Measurements from ENCODE around the gene SIDT1. TPM values are rescaled to one million over a fixed set of nuclear protein-coding genes. Genes with fewer than 3 reads are reported as not detected.

SIDT1 gene
- total RNA-seq, 3 donors from 2014 or later: 22.4 to 61.2 (median 37.0) TPM

GRCh38 chr3:113574213-113574612 lies 41.9 kb downstream of the SIDT1 start:
- H3K36me3 ChIP-seq (ENCODE audit: low read depth): no peaks in the 10 kb centered on the region
- TF ChIP-seq CTCF (IDR thresholded peaks at IDR 0.05): no peak
- H3K4me3 ChIP-seq: no peak overlapping the region
- DNase-seq (peak in 1 of 3 donors; percentile 17), ATAC-seq (peak; percentile 79)
- intact Hi-C loops (cut with DNase I, micrococcal nuclease): loop anchor here in 1 of 2 donors (5.0 kb wide), 1 partner anchor 37 kb away; no protein-coding TSS in a partner anchor
- no peaks in the 10 kb centered on the region for H3K9me3 ChIP-seq
- H3K4me1 ChIP-seq (ENCODE audit: low read depth): peaks cover 23% of the 10 kb centered on the region

GRCh38 chr3:113575206-113575605 lies 42.9 kb downstream of the SIDT1 start:
- Histone ChIP-seq H3K4me3 (no peak overlapping the region), H3K9me3 (no peaks in the 10 kb centered on the region), H3K36me3 (ENCODE audit: low read depth) (no peaks in the 10 kb centered on the region), H3K4me1 (ENCODE audit: low read depth) (peaks cover 23% of the 10 kb centered on the region)
- DNase-seq (peak in 1 of 3 donors; percentile 30), ATAC-seq (peak; percentile 60)
- no peak for TF ChIP-seq CTCF (IDR thresholded peaks at IDR 0.05)
- intact Hi-C loops (cut with DNase I, micrococcal nuclease): loop anchor here in 1 of 2 donors (5.0 kb wide), 1 partner anchor 83 kb away; no protein-coding TSS in a partner anchor

GRCh38 chr3:113585228-113585627 lies 52.9 kb downstream of the SIDT1 start:
- DNase-seq (no peak), ATAC-seq (peak; percentile 21)
- intact Hi-C loops (cut with DNase I, micrococcal nuclease): no loop called here

GRCh38 chr3:113585720-113586119 lies 53.4 kb downstream of the SIDT1 start:
- TF ChIP-seq CTCF (IDR thresholded peaks at IDR 0.05): no peak
- Histone ChIP-seq H3K9me3 (no peaks in the 10 kb centered on the region), H3K4me3 (no peak overlapping the region), H3K36me3 (ENCODE audit: low read depth) (no peaks in the 10 kb centered on the region), H3K4me1 (ENCODE audit: low read depth) (no peaks in the 10 kb centered on the region)
- intact Hi-C loops (cut with DNase I, micrococcal nuclease): no loop called here
- DNase-seq (no peak), ATAC-seq (no peak)

More at GRCh38 chr3:113585228-113585627, 52.9 kb downstream of the SIDT1 start:
- TF ChIP-seq CTCF (IDR thresholded peaks at IDR 0.05): no peak
- H3K36me3 ChIP-seq (ENCODE audit: low read depth): no peaks in the 10 kb centered on the region
- H3K4me3 ChIP-seq: no peak overlapping the region
- H3K9me3 ChIP-seq: no peaks in the 10 kb centered on the region
- no peaks in the 10 kb centered on the region for H3K4me1 ChIP-seq (ENCODE audit: low read depth)

- DNase-seq (no peak), ATAC-seq (no peak)
- Histone ChIP-seq H3K4me3 (no peak overlapping the region), H3K36me3 (ENCODE audit: low read depth) (no peaks in the 10 kb centered on the region), H3K4me1 (ENCODE audit: low read depth) (no peaks in the 10 kb centered on the region), H3K9me3 (no peaks in the 10 kb centered on the region)
- intact Hi-C loops (cut with DNase I, micrococcal nuclease): no loop called here
- no peak for TF ChIP-seq CTCF (IDR thresholded peaks at IDR 0.05)
Observed at GRCh38 chr3:113588806-113589205, 56.5 kb downstream of the SIDT1 start.

GRCh38 chr3:113589971-113590370 lies 57.6 kb downstream of the SIDT1 start:
- Histone ChIP-seq H3K4me3 (no peak overlapping the region), H3K4me1 (ENCODE audit: low read depth) (no peaks in the 10 kb centered on the region), H3K9me3 (no peaks in the 10 kb centered on the region), H3K36me3 (ENCODE audit: low read depth) (no peaks in the 10 kb centered on the region)
- no peak for DNase-seq
- intact Hi-C loops (cut with DNase I, micrococcal nuclease): no loop called here
- no peak for ATAC-seq
- TF ChIP-seq CTCF (IDR thresholded peaks at IDR 0.05): no peak
